Measurements from ENCODE around the gene SURF6. TPM values are rescaled to one million over a fixed set of nuclear protein-coding genes. Genes with fewer than 3 reads are reported as not detected.

SURF6 gene
- total RNA-seq, 1 experiment from 2014 or later = 32.4 TPM

DNA sequence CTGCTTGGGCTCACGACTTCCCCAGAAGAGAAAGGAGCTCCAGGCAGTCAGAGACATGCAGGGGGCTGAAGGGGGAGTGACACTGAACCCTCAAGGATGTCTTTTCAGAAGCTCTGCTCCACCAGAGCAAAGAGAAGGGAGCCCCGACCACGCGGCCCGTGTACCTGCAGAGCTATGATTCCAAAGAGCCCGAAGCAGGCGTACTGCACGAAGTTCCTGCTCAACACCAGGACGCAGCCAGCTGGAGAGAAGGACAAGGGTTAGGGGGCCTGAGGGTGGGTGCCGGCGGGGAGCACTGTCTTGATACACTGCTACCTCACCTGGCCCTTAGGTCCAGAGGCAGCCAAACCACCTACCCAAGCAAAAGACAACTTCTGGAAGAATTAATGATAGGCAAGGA lies 30.4 kb upstream of the SURF6 start:
- no peaks in the 10 kb centered on the region for H3K27me3 ChIP-seq (replicated peaks; ENCODE audit: control insufficient read depth, insufficient read depth, low read length)

DNA sequence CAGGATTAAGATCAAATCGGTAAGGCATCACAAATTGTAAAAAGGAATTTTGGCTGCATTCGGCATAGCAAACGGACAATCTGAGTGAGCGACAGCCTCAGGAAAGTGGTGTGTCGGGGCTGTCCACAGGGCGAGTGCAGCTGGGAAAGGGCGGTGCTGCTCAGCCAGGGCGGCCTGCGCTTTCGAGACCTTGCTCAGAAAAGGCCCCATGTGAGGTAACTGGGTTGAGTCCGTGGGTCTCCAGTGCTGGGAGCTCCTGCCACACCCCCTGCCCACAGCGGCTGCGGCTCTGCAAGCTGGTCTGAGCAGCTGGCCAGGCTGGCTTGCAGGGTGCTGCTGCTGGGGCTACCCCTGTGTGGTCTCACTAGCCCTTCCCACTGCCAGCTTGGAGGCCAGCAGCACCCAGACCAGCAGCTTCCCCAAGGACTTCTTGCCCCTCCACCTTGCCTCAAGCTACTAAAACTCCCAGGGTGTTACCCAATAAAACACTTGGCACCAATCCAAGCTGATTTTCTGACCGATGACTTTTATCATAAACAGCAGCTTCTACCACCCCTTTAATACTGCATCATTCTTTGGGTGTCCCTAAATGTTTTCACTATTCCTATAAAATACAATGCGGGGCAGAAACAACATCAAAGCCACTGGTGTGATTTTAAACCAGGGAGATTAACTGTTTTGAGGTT lies 26.5 kb upstream of the SURF6 start:
- Histone ChIP-seq H3K27me3 (replicated peaks; ENCODE audit: control insufficient read depth, insufficient read depth, low read length) (no peaks in the 10 kb centered on the region), H3K36me3 (ENCODE audit: control insufficient read depth, insufficient read depth, low read length) (peaks cover 7% of the 10 kb centered on the region), H3K4me3 (ENCODE audit: low read depth, low read length) (no peak overlapping the region), H3K9me3 (no peaks in the 10 kb centered on the region), H3K4me1 (peaks cover 3% of the 10 kb centered on the region; the same call in 1 of the 2 replicates)
- POLR2A ChIA-PET = interaction anchor here (1.7 kb wide), 1 partner anchor 14 kb away, joined by 5 read pairs; the partner anchor contains the start of gene STKLD1
- TSS peak; percentile 46 for BruUV-seq (replicated peaks)
- Mint-ChIP-seq H3K36me3 (ENCODE audit: insufficient read depth, unreplicated experiment) (peaks cover 89% of the 10 kb centered on the region), H3K4me1 (ENCODE audit: low read depth, unreplicated experiment) (peaks cover 20% of the 10 kb centered on the region), H3K27me3 (ENCODE audit: insufficient read depth, unreplicated experiment) (no peaks in the 10 kb centered on the region), H3K27ac (ENCODE audit: unreplicated experiment) (no peak overlapping the region), H3K4me3 (ENCODE audit: unreplicated experiment) (no peak overlapping the region), H3K9me3 (ENCODE audit: unreplicated experiment) (no peaks in the 10 kb centered on the region)
- DNase-seq = no peak
- TF ChIP-seq, protein P1, sequence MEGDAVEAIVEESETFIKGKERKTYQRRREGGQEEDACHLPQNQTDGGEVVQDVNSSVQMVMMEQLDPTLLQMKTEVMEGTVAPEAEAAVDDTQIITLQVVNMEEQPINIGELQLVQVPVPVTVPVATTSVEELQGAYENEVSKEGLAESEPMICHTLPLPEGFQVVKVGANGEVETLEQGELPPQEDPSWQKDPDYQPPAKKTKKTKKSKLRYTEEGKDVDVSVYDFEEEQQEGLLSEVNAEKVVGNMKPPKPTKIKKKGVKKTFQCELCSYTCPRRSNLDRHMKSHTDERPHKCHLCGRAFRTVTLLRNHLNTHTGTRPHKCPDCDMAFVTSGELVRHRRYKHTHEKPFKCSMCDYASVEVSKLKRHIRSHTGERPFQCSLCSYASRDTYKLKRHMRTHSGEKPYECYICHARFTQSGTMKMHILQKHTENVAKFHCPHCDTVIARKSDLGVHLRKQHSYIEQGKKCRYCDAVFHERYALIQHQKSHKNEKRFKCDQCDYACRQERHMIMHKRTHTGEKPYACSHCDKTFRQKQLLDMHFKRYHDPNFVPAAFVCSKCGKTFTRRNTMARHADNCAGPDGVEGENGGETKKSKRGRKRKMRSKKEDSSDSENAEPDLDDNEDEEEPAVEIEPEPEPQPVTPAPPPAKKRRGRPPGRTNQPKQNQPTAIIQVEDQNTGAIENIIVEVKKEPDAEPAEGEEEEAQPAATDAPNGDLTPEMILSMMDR (IDR thresholded peaks at IDR 0.05; ENCODE audit: insufficient read depth in 1 of 2, low read depth in 1 of 2, low read length in 1 of 2, severe bottlenecking in 1 of 2, unreplicated experiment in 1 of 2) = no peak
- intact Hi-C loops (cut with micrococcal nuclease; ENCODE audit: unreplicated experiment) = no loop called here
- CTCF ChIA-PET = no interaction called here

More for the DNA sequence above, 30.4 kb upstream of the SURF6 start:
- Histone ChIP-seq H3K4me3 (ENCODE audit: low read depth, low read length) (no peak overlapping the region), H3K9me3 (no peaks in the 10 kb centered on the region), H3K4me1 (no peaks in the 10 kb centered on the region; the same call in 1 of the 2 replicates), H3K36me3 (ENCODE audit: control insufficient read depth, insufficient read depth, low read length) (peaks cover 13% of the 10 kb centered on the region)
- peaks cover 21% of the 10 kb centered on the region for H3K4me1 Mint-ChIP-seq (ENCODE audit: low read depth, unreplicated experiment)
- H3K27ac Mint-ChIP-seq (ENCODE audit: unreplicated experiment) = no peak overlapping the region
- no peaks in the 10 kb centered on the region for H3K27me3 Mint-ChIP-seq (ENCODE audit: insufficient read depth, unreplicated experiment)
- POLR2A ChIA-PET = interaction anchor here (0.8 kb wide), 1 partner anchor 13 kb away, joined by 5 read pairs; no protein-coding TSS in a partner anchor
- no TSS peak for BruUV-seq (replicated peaks)
- TF ChIP-seq, protein P1 (IDR thresholded peaks at IDR 0.05; ENCODE audit: insufficient read depth in 1 of 2, low read depth in 1 of 2, low read length in 1 of 2, severe bottlenecking in 1 of 2, unreplicated experiment in 1 of 2) = no peak
- no peak for DNase-seq
- H3K4me3 Mint-ChIP-seq (ENCODE audit: unreplicated experiment) = no peak overlapping the region
- intact Hi-C loops (cut with micrococcal nuclease; ENCODE audit: unreplicated experiment) = no loop called here
- no peaks in the 10 kb centered on the region for H3K9me3 Mint-ChIP-seq (ENCODE audit: unreplicated experiment)
- H3K36me3 Mint-ChIP-seq (ENCODE audit: insufficient read depth, unreplicated experiment) = peaks cover 88% of the 10 kb centered on the region
- CTCF ChIA-PET = interaction anchor here (1.5 kb wide), 1 partner anchor 9 kb away, joined by 3 read pairs; no protein-coding TSS in a partner anchor

DNA sequence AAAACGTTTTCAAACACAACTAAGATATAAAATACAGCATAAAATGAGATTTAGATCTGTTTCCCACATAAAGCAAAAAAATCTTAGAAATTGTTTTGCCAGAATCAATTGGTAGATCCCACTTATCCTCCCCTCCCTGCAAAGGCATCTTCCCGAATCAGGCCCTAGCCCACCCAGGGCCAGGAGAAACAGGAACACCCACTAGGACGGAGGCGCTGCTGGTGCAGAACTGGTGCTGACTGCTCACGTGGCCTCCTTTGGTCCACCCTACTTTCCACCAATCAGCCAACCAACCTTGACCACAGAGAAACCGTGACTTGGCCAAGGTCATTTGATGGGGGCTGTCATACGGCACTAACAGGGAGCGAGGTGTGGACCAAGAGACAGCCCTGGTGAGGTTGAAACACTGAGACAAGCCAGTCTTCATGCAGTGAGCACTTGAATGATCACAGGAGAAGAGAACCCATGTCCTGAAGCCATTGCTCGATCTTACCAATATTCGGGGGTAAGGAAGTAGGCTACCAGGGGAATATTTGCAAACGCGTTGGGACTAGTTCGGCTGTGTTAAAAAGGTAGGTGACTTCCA lies 25.6 kb upstream of the SURF6 start:
- H3K4me3 ChIP-seq (ENCODE audit: low read depth, low read length) = no peak overlapping the region
- peaks cover 8% of the 10 kb centered on the region for H3K4me1 ChIP-seq
- H3K27me3 Mint-ChIP-seq (ENCODE audit: insufficient read depth, unreplicated experiment) = no peaks in the 10 kb centered on the region
- no TSS peak for BruUV-seq (replicated peaks)
- peaks cover 6% of the 10 kb centered on the region for H3K36me3 ChIP-seq (ENCODE audit: control insufficient read depth, insufficient read depth, low read length)
- no peaks in the 10 kb centered on the region for H3K9me3 ChIP-seq
- POLR2A ChIA-PET = no interaction called here
- H3K4me1 Mint-ChIP-seq (ENCODE audit: low read depth, unreplicated experiment) = peaks cover 20% of the 10 kb centered on the region
- TF ChIP-seq, protein P1 (IDR thresholded peaks at IDR 0.05; ENCODE audit: insufficient read depth in 1 of 2, low read depth in 1 of 2, low read length in 1 of 2, severe bottlenecking in 1 of 2, unreplicated experiment in 1 of 2) = no peak
- H3K36me3 Mint-ChIP-seq (ENCODE audit: insufficient read depth, unreplicated experiment) = peaks cover 96% of the 10 kb centered on the region
- H3K27me3 ChIP-seq (replicated peaks; ENCODE audit: control insufficient read depth, insufficient read depth, low read length) = no peaks in the 10 kb centered on the region
- peak overlapping the region; percentile 38 for H3K27ac Mint-ChIP-seq (ENCODE audit: unreplicated experiment)
- H3K4me3 Mint-ChIP-seq (ENCODE audit: unreplicated experiment) = peak overlapping the region; percentile 42
- no peaks in the 10 kb centered on the region for H3K9me3 Mint-ChIP-seq (ENCODE audit: unreplicated experiment)
- CTCF ChIA-PET = no interaction called here
- DNase-seq = no peak
- intact Hi-C loops (cut with micrococcal nuclease; ENCODE audit: unreplicated experiment) = no loop called here
